IMR-90 (cell line): ENCODE measurements around the gene TGFB3. TPM values are rescaled to one million over a fixed set of nuclear protein-coding genes. Genes with fewer than 3 reads are reported as not detected.

ENCODE experiments used
- ATAC-seq: fragments of 200-7000 bp; cut with Tn5 transposase; 2 replicates; pipeline ENCODE4 v1.9.1; 2020; ENCODE audit warnings: low read depth, mild to moderate bottlenecking, moderate library complexity
- BruUV-seq: library from RNA; stranded (reverse); fragments of 400-500 nt; replicated peaks from 2 replicates; lab custom pipeline; 2021; lab: Mats Ljungman, UMichigan
- CTCF ChIA-PET: fragments of 300-600 bp; formaldehyde crosslinking; extraction: SDS; loops from one replicate; lab custom pipeline; 2021; ENCODE audit warnings: antibody characterized with exemption; lab: Yijun Ruan, JAX
- POLR2A ChIA-PET: fragments of 300-600 bp; sonication (Branson Sonifier 250); formaldehyde crosslinking; loops from one replicate; lab custom pipeline; 2022; ENCODE audit warnings: antibody characterized with exemption; ENCODE audit not compliant: unreplicated experiment; lab: Charles Lee
- DNase-seq: peaks from one replicate; pipeline ENCODE4 v3.0.0; 2013
- H2AFZ ChIP-seq: replicated peaks from 2 replicates; pipeline ENCODE3; 2013; ENCODE audit warnings: low read length, mild to moderate bottlenecking; ENCODE audit not compliant: poor library complexity
- H2AK5ac ChIP-seq: 2 replicates; pipeline ENCODE4 v1.6.1; 2013; ENCODE audit warnings: low read depth, low read length, inconsistent platforms
- H2AK9ac ChIP-seq: replicated peaks from 2 replicates; pipeline ENCODE3; 2013; ENCODE audit warnings: mild to moderate bottlenecking, low read depth, low read length, moderate library complexity; ENCODE audit not compliant: poor library complexity
- H2BK120ac ChIP-seq: 2 replicates; pipeline ENCODE4 v1.6.1; 2013; ENCODE audit warnings: low read depth, low read length, inconsistent platforms
- H2BK15ac ChIP-seq: 3 replicates; pipeline ENCODE4 v1.6.1; 2013; ENCODE audit warnings: low read depth, low read length, inconsistent platforms
- H2BK20ac ChIP-seq: 2 replicates; pipeline ENCODE4 v1.6.1; 2013; ENCODE audit warnings: low read depth, mild to moderate bottlenecking, inconsistent platforms, low read length, moderate library complexity
- H2BK5ac ChIP-seq: 2 replicates; pipeline ENCODE4 v1.6.1; 2013; ENCODE audit warnings: mild to moderate bottlenecking, low read depth, low read length, inconsistent platforms; ENCODE audit not compliant: poor library complexity, severe bottlenecking
- H3K14ac ChIP-seq: replicated peaks from 2 replicates; pipeline ENCODE4 v1.6.1; 2013; ENCODE audit warnings: low read depth, low read length, inconsistent platforms
- H3K18ac ChIP-seq: 2 replicates; pipeline ENCODE4 v1.6.1; 2013; ENCODE audit warnings: low read depth, low read length, control low read depth
- H3K23ac ChIP-seq: 2 replicates; pipeline ENCODE4 v1.6.1; 2013; ENCODE audit warnings: low read depth, low read length, inconsistent platforms
- H3K27ac ChIP-seq: 2 replicates; pipeline ENCODE4 v1.5.1; 2013; ENCODE audit warnings: mild to moderate bottlenecking, control low read depth, low read length; ENCODE audit not compliant: insufficient read depth
- H3K27me3 ChIP-seq: 2 replicates; pipeline ENCODE4 v1.6.1; 2013; ENCODE audit warnings: low read length; ENCODE audit not compliant: control insufficient read depth, insufficient read depth
- H3K36me3 ChIP-seq: 2 replicates; pipeline ENCODE4 v1.6.1; 2013; ENCODE audit warnings: low read length, mixed read lengths; ENCODE audit not compliant: control insufficient read depth, insufficient read depth
- H3K4ac ChIP-seq: 2 replicates; pipeline ENCODE4 v1.6.1; 2013; ENCODE audit warnings: low read depth, low read length, inconsistent platforms
- H3K4me1 ChIP-seq: 2 replicates; pipeline ENCODE4 v1.6.1; 2013; ENCODE audit warnings: low read length, mixed read lengths; ENCODE audit not compliant: control insufficient read depth, insufficient read depth
- H3K4me2 ChIP-seq: 2 replicates; pipeline ENCODE4 v1.6.1; 2013; ENCODE audit warnings: low read depth, mild to moderate bottlenecking, control low read depth, low read length, moderate library complexity
- H3K4me3 ChIP-seq: 2 replicates; pipeline ENCODE4 v1.5.1; 2013; ENCODE audit warnings: low read depth, mild to moderate bottlenecking, control low read depth, low read length, moderate library complexity; ENCODE audit not compliant: insufficient read depth
- H3K56ac ChIP-seq: 2 replicates; pipeline ENCODE4 v1.6.1; 2013; ENCODE audit warnings: low read length, inconsistent platforms; ENCODE audit not compliant: insufficient read depth; ENCODE audit errors: extremely low read depth
- H3K79me1 ChIP-seq, 2 experiments: 2 replicates each; pipeline ENCODE4 v1.6.1; 2013; ENCODE audit warnings: low read length in 2 of 2, inconsistent platforms in 1 of 2, low read depth in 1 of 2
- H3K9ac ChIP-seq: 2 replicates; pipeline ENCODE4 v1.6.1; 2013; ENCODE audit warnings: low read depth, low read length, control low read depth
- H3K9me1 ChIP-seq: 2 replicates; pipeline ENCODE4 v1.6.1; 2013; ENCODE audit warnings: low read length, inconsistent platforms; ENCODE audit not compliant: insufficient read depth
- H3K9me3 ChIP-seq: 2 replicates; pipeline ENCODE4 v1.6.1; 2013; ENCODE audit warnings: low read length; ENCODE audit not compliant: control insufficient read depth, insufficient read depth
- H4K20me1 ChIP-seq: 2 replicates; pipeline ENCODE4 v1.6.1; 2013; ENCODE audit warnings: low read length, inconsistent platforms; ENCODE audit not compliant: insufficient read depth
- H4K5ac ChIP-seq: 2 replicates; pipeline ENCODE4 v1.6.1; 2013; ENCODE audit warnings: mild to moderate bottlenecking, low read depth, low read length, control low read depth
- H4K8ac ChIP-seq, 2 experiments: 2 replicates each; pipeline ENCODE4 v1.6.1; 2013; ENCODE audit warnings: low read depth in 2 of 2, low read length in 2 of 2, control low read depth in 1 of 2, inconsistent platforms in 1 of 2
- H4K91ac ChIP-seq: 2 replicates; pipeline ENCODE4 v1.6.1; 2013; ENCODE audit warnings: low read depth, low read length, inconsistent platforms; ENCODE audit not compliant: insufficient read depth
- CHD1 ChIP-seq: IDR thresholded peaks from 2 replicates; pipeline ENCODE4 v1.6.1; 2012; ENCODE audit warnings: low read depth, low read length, improper control_type of control experiment
- CTCF ChIP-seq: conservative IDR thresholded peaks from 2 replicates; pipeline ENCODE4 v1.5.1; 2012; ENCODE audit warnings: mild to moderate bottlenecking, low read depth, low read length, improper control_type of control experiment
- ELK1 ChIP-seq: fragments of 150-350 bp; IDR thresholded peaks from 2 replicates; pipeline ENCODE4 v1.6.1; 2016; ENCODE audit warnings: low read depth, mild to moderate bottlenecking, low read length, moderate library complexity, borderline replicate concordance
- MXI1 ChIP-seq: IDR thresholded peaks from 2 replicates; pipeline ENCODE4 v1.6.1; 2012; ENCODE audit warnings: low read depth, mild to moderate bottlenecking, low read length, moderate library complexity, borderline replicate concordance
- NFE2L2 ChIP-seq: fragments of 150-350 bp; IDR thresholded peaks from 2 replicates; pipeline ENCODE4 v1.6.1; 2016; ENCODE audit warnings: low read depth, mild to moderate bottlenecking, low read length
- POLR2A ChIP-seq: IDR thresholded peaks from 2 replicates; pipeline ENCODE4 v1.6.1; 2012; ENCODE audit warnings: mild to moderate bottlenecking, low read depth, low read length
- RAD21 ChIP-seq: IDR thresholded peaks from 2 replicates; pipeline ENCODE4 v1.6.1; 2012; ENCODE audit warnings: low read length, improper control_type of control experiment
- RCOR1 ChIP-seq: IDR thresholded peaks from 2 replicates; pipeline ENCODE4 v1.6.1; 2012; ENCODE audit warnings: mild to moderate bottlenecking, low read length, improper control_type of control experiment; ENCODE audit not compliant: insufficient replicate concordance
- WGBS, 2 experiments: methylation state at CpG; one replicate each; pipeline versions ENCODE4 v1.1.5 to v1.1.7; 2013; ENCODE audit warnings: missing lambda C conversion rate in 2 of 2; ENCODE audit not compliant: insufficient read length in 1 of 2; ENCODE audit errors: extremely low coverage in 2 of 2; 5-methylcytosine and 5-hydroxymethylcytosine counted together
- dilution Hi-C: fragments of 300-500 bp; cut with HindIII; formaldehyde crosslinking; loops from one replicate; pipeline ENCODE4 v1.14.3; 2018; ENCODE audit warnings: low sequenced_read_pairs; ENCODE audit not compliant: unreplicated experiment
- in situ Hi-C: fragments of 300-500 bp; cut with MboI; formaldehyde crosslinking; loops from 3 replicates; pipeline ENCODE4 v1.14.3; 2019; ENCODE audit warnings: low sequenced_read_pairs, inconsistent platforms, mixed read lengths
- intact Hi-C: fragments of 100-400 bp; cut with micrococcal nuclease; formaldehyde crosslinking; loops from 2 replicates; pipeline ENCODE4 v1.10.0; 2022
- polyA plus RNA-seq, 3 experiments: library from polyadenylated mRNA; depleted of rRNA; stranded (reverse); fragments of >200 nt; gene quantifications; 2 replicates each; pipeline ENCODE4 v1.2.3, GENCODE V29; 2012; ENCODE audit warnings: low replicate concordance in 1 of 3
- total RNA-seq: library from RNA; depleted of rRNA; stranded (reverse); fragments of >200 nt; gene quantifications from 2 replicates; pipeline ENCODE4 v1.2.3, GENCODE V29; 2012

Gene TGFB3
- total and polyA plus RNA-seq, 2 of the 4 experiments (the other 2 are of a cell fraction), result 2.2 to 4.3 TPM

- no peak overlapping the region for H2BK15ac ChIP-seq
- H3K4ac ChIP-seq, result no peak overlapping the region
- H3K23ac ChIP-seq, result no peak overlapping the region
- dilution Hi-C loops (no loop called here), in situ Hi-C loops (no loop called here), intact Hi-C loops (no loop called here)
- no peak overlapping the region for H2AFZ ChIP-seq
- H3K4me1 ChIP-seq, result no peaks in the 10 kb centered on the region
- no peaks in the 10 kb centered on the region for H3K9me3 ChIP-seq
- H3K27ac ChIP-seq, result no peak overlapping the region
- 47% methylated on average over 2 of the region's 7 CpGs; no CpG with 5 or more reads in 1 of the 2 experiments for WGBS, 2 experiments
- no peak overlapping the region for H2BK5ac ChIP-seq
- ChIA-PET POLR2A (no interaction called here), CTCF (no interaction called here)
- no peak overlapping the region for H3K56ac ChIP-seq
- H3K4me2 ChIP-seq, result no peak overlapping the region
- no peak overlapping the region for H3K18ac ChIP-seq
- no peaks in the 10 kb centered on the region for H4K20me1 ChIP-seq
- no peak overlapping the region for H3K14ac ChIP-seq
- H3K27me3 ChIP-seq, result no peaks in the 10 kb centered on the region
- H4K5ac ChIP-seq, result no peak overlapping the region
- H2BK120ac ChIP-seq, result no peak overlapping the region
- H3K4me3 ChIP-seq, result no peak overlapping the region
- H4K91ac ChIP-seq, result no peak overlapping the region
- DNase-seq (no peak), ATAC-seq (no peak)
- H2AK5ac ChIP-seq, result no peak overlapping the region
- H2BK20ac ChIP-seq, result no peak overlapping the region
- H3K9me1 ChIP-seq, result no peaks in the 10 kb centered on the region
- TF ChIP-seq RAD21 (no peak), CHD1 (no peak), NFE2L2 (no peak), POLR2A (no peak), MXI1 (no peak), ELK1 (no peak), RCOR1 (no peak), CTCF (no peak)
- H4K8ac ChIP-seq, result no peak overlapping the region
- no peaks in the 10 kb centered on the region for H3K79me1 ChIP-seq
- no TSS peak for BruUV-seq
- peaks cover 2% of the 10 kb centered on the region; the same call in 1 of the 2 replicates for H3K36me3 ChIP-seq
- H2AK9ac ChIP-seq, result no peak overlapping the region
- H3K9ac ChIP-seq, result no peak overlapping the region
Measured at GRCh38 chr14:75911883-75912282, 69.9 kb downstream of the TGFB3 start.
